ENCODE measurements around the gene SUPT3H.

GRCh38 chr6:45201484-45201883 is 176.2 kb downstream of the SUPT3H start:
- TF ChIP-seq CTCF (IDR thresholded peaks at IDR 0.05), result no peak
- no peak for TF ChIP-seq POLR2A (IDR thresholded peaks at IDR 0.05)
